ENCODE measurements around the gene FBRSL1.
A peak's percentile ranks its signal among the peaks of the same experiment; 100 is the strongest.

Gene FBRSL1

DNA sequence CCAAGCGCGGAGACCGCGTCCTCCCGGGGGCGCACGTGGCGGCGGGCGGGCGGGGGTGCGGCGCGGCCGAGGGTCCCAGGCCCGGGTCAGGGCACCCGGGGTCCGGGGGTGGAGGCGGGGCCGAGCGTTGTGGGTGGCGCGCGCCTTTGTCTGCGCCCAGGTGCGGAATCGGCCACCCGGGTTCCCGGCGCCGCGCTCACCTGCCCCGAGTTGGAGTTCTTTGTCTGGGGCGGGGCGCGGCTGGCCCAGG, 70.3 kb downstream of the FBRSL1 start:
- H3K27me3 ChIP-seq (ENCODE audit: insufficient read depth, poor library complexity, severe bottlenecking) = no peaks in the 10 kb centered on the region
- peak overlapping the region; percentile 76 for H3K27ac ChIP-seq (replicated peaks)
- TF ChIP-seq GABPA (IDR thresholded peaks at IDR 0.05; ENCODE audit: low read depth) (no peak), SPI1 (IDR thresholded peaks at IDR 0.05; ENCODE audit: borderline replicate concordance, low read depth) (no peak), POLR2AphosphoS5 (IDR thresholded peaks at IDR 0.05; ENCODE audit: low read depth) (no peak)
- TF ChIP-seq, protein P1, sequence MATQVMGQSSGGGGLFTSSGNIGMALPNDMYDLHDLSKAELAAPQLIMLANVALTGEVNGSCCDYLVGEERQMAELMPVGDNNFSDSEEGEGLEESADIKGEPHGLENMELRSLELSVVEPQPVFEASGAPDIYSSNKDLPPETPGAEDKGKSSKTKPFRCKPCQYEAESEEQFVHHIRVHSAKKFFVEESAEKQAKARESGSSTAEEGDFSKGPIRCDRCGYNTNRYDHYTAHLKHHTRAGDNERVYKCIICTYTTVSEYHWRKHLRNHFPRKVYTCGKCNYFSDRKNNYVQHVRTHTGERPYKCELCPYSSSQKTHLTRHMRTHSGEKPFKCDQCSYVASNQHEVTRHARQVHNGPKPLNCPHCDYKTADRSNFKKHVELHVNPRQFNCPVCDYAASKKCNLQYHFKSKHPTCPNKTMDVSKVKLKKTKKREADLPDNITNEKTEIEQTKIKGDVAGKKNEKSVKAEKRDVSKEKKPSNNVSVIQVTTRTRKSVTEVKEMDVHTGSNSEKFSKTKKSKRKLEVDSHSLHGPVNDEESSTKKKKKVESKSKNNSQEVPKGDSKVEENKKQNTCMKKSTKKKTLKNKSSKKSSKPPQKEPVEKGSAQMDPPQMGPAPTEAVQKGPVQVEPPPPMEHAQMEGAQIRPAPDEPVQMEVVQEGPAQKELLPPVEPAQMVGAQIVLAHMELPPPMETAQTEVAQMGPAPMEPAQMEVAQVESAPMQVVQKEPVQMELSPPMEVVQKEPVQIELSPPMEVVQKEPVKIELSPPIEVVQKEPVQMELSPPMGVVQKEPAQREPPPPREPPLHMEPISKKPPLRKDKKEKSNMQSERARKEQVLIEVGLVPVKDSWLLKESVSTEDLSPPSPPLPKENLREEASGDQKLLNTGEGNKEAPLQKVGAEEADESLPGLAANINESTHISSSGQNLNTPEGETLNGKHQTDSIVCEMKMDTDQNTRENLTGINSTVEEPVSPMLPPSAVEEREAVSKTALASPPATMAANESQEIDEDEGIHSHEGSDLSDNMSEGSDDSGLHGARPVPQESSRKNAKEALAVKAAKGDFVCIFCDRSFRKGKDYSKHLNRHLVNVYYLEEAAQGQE (IDR thresholded peaks at IDR 0.05; ENCODE audit: insufficient replicate concordance, low read depth) = no peak
- TF ChIP-seq, protein P2, sequence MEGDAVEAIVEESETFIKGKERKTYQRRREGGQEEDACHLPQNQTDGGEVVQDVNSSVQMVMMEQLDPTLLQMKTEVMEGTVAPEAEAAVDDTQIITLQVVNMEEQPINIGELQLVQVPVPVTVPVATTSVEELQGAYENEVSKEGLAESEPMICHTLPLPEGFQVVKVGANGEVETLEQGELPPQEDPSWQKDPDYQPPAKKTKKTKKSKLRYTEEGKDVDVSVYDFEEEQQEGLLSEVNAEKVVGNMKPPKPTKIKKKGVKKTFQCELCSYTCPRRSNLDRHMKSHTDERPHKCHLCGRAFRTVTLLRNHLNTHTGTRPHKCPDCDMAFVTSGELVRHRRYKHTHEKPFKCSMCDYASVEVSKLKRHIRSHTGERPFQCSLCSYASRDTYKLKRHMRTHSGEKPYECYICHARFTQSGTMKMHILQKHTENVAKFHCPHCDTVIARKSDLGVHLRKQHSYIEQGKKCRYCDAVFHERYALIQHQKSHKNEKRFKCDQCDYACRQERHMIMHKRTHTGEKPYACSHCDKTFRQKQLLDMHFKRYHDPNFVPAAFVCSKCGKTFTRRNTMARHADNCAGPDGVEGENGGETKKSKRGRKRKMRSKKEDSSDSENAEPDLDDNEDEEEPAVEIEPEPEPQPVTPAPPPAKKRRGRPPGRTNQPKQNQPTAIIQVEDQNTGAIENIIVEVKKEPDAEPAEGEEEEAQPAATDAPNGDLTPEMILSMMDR (IDR thresholded peaks at IDR 0.05; ENCODE audit: insufficient read depth, low read length) = no peak
- peak overlapping the region; percentile 79 for H3K4me3 ChIP-seq (replicated peaks; ENCODE audit: insufficient read depth, low read length)
- no peak for DNase-seq (ENCODE audit: low read depth in 1 of 2, low spot score in 1 of 2)

- Histone ChIP-seq H3K27ac (replicated peaks) (peak overlapping the region; percentile 76), H3K27me3 (ENCODE audit: insufficient read depth, poor library complexity, severe bottlenecking) (no peaks in the 10 kb centered on the region), H3K4me3 (replicated peaks; ENCODE audit: insufficient read depth, low read length) (peak overlapping the region; percentile 79)
- DNase-seq (ENCODE audit: low read depth in 1 of 2, low spot score in 1 of 2) = peak; percentile 77 to 86
- no peak; the same call in 1 of the 2 replicates for TF ChIP-seq POLR2AphosphoS5 (IDR thresholded peaks at IDR 0.05; ENCODE audit: low read depth)
- TF ChIP-seq, protein P2 (IDR thresholded peaks at IDR 0.05; ENCODE audit: insufficient read depth, low read length) = peak; percentile 61
These were observed 70.9 kb downstream of the FBRSL1 start for GRCh38 chr12:132560614-132561426.

Data from HL-60 (cell line).